Measurements from ENCODE around the gene COL24A1. TPM values are rescaled to one million over a fixed set of nuclear protein-coding genes. Genes with fewer than 3 reads are reported as not detected.

Gene COL24A1
- polyA plus RNA-seq (2012; ENCODE audit: insufficient read depth, insufficient read length), result not detected

GRCh38 chr1:86156566-86157455 lies at the start of gene COL24A1:
Gene COL24A1, minus strand, starts transcription at chr1:86156772. Its CDS starts 376 bp downstream, at chr1:86156396.
- H3K4me3 ChIP-seq (ENCODE audit: low read length), result no peak within 1 kb of the TSS
- no peak for DNase-seq (ENCODE audit: low read depth, low spot score)

- no peak overlapping the region for H3K4me3 ChIP-seq (ENCODE audit: low read length)
- DNase-seq (ENCODE audit: low read depth, low spot score), result no peak
These were observed 49.2 kb upstream of the COL24A1 start for GRCh38 chr1:86205741-86206140.

GRCh38 chr1:86202552-86203340 lies 46.2 kb upstream of the COL24A1 start:
- no peak overlapping the region for H3K4me3 ChIP-seq (ENCODE audit: low read length)
- DNase-seq (ENCODE audit: low read depth, low spot score), result no peak

- no peak for DNase-seq (ENCODE audit: low read depth, low spot score)
- no peak overlapping the region for H3K4me3 ChIP-seq (ENCODE audit: low read length)
These were observed 44.7 kb upstream of the COL24A1 start for GRCh38 chr1:86201311-86201710.

GRCh38 chr1:86200901-86201300 lies 44.3 kb upstream of the COL24A1 start:
- no peak for DNase-seq (ENCODE audit: low read depth, low spot score)
- H3K4me3 ChIP-seq (ENCODE audit: low read length), result no peak overlapping the region

- no peak overlapping the region for H3K4me3 ChIP-seq (ENCODE audit: low read length)
- DNase-seq (ENCODE audit: low read depth, low spot score), result no peak
These were observed 40.8 kb upstream of the COL24A1 start for GRCh38 chr1:86197206-86197855.

GRCh38 chr1:86195281-86195680 lies 38.7 kb upstream of the COL24A1 start:
- no peak for DNase-seq (ENCODE audit: low read depth, low spot score)
- no peak overlapping the region for H3K4me3 ChIP-seq (ENCODE audit: low read length)

- no peak overlapping the region for H3K4me3 ChIP-seq (ENCODE audit: low read length)
- DNase-seq (ENCODE audit: low read depth, low spot score), result no peak
These were observed 38.0 kb upstream of the COL24A1 start for GRCh38 chr1:86194491-86195034.

GRCh38 chr1:86192417-86192816 lies 35.8 kb upstream of the COL24A1 start:
- no peak for DNase-seq (ENCODE audit: low read depth, low spot score)
- no peak overlapping the region for H3K4me3 ChIP-seq (ENCODE audit: low read length)

- no peak for DNase-seq (ENCODE audit: low read depth, low spot score)
- H3K4me3 ChIP-seq (ENCODE audit: low read length), result no peak overlapping the region
These were observed 35.4 kb upstream of the COL24A1 start for GRCh38 chr1:86191958-86192357.

GRCh38 chr1:86190873-86191272 lies 34.3 kb upstream of the COL24A1 start:
- H3K4me3 ChIP-seq (ENCODE audit: low read length), result no peak overlapping the region
- no peak for DNase-seq (ENCODE audit: low read depth, low spot score)

GRCh38 chr1:86184426-86184825 lies 27.9 kb upstream of the COL24A1 start:
- no peak overlapping the region for H3K4me3 ChIP-seq (ENCODE audit: low read length)
- DNase-seq (ENCODE audit: low read depth, low spot score), result no peak

GRCh38 chr1:86183810-86184209 lies 27.2 kb upstream of the COL24A1 start:
- H3K4me3 ChIP-seq (ENCODE audit: low read length), result no peak overlapping the region
- DNase-seq (ENCODE audit: low read depth, low spot score), result no peak

GRCh38 chr1:86176226-86176625 lies 19.7 kb upstream of the COL24A1 start:
- no peak overlapping the region for H3K4me3 ChIP-seq (ENCODE audit: low read length)
- no peak for DNase-seq (ENCODE audit: low read depth, low spot score)

GRCh38 chr1:86175756-86176155 lies 19.2 kb upstream of the COL24A1 start:
- DNase-seq (ENCODE audit: low read depth, low spot score), result no peak
- H3K4me3 ChIP-seq (ENCODE audit: low read length), result no peak overlapping the region

- H3K4me3 ChIP-seq (ENCODE audit: low read length), result no peak overlapping the region
- DNase-seq (ENCODE audit: low read depth, low spot score), result no peak
These were observed 13.1 kb upstream of the COL24A1 start for GRCh38 chr1:86169625-86170024.

GRCh38 chr1:86159800-86160199 lies 3.2 kb upstream of the COL24A1 start:
- no peak for DNase-seq (ENCODE audit: low read depth, low spot score)
- no peak overlapping the region for H3K4me3 ChIP-seq (ENCODE audit: low read length)

GRCh38 chr1:86155807-86156565 lies 586 bp downstream of the COL24A1 start:
- no peak overlapping the region for H3K4me3 ChIP-seq (ENCODE audit: low read length)
- DNase-seq (ENCODE audit: low read depth, low spot score), result no peak

Measured in Jurkat, Clone E6-1 (cell line).